Activated CD4-positive, alpha-beta T cell treated with anti-CD3 and anti-CD28 coated beads, Interleukin-2, amount 10 ng/mL, durations not matched to agents 24 days and 14 days (primary cell): Measurements from ENCODE around the gene SEC61A1. TPM values are rescaled to one million over a fixed set of nuclear protein-coding genes. Genes with fewer than 3 reads are reported as not detected.

ENCODE experiments used
- DNase-seq: peaks from one replicate; pipeline ENCODE4 v3.0.0; 2022
- H3K27ac Mint-ChIP-seq: one replicate; pipeline ENCODE4 v1.8.0; 2022; ENCODE audit warnings: mild to moderate bottlenecking, mixed read lengths
- H3K27me3 Mint-ChIP-seq: one replicate; pipeline ENCODE4 v1.8.0; 2022; ENCODE audit warnings: mixed read lengths
- H3K36me3 Mint-ChIP-seq: one replicate; pipeline ENCODE4 v1.8.0; 2022; ENCODE audit warnings: low read depth, mild to moderate bottlenecking, mixed read lengths
- H3K4me1 Mint-ChIP-seq: one replicate; pipeline ENCODE4 v1.8.0; 2021; ENCODE audit warnings: mixed read lengths
- H3K4me3 Mint-ChIP-seq: one replicate; pipeline ENCODE4 v1.8.0; 2022; ENCODE audit warnings: mild to moderate bottlenecking, moderate library complexity, mixed read lengths
- H3K9me3 Mint-ChIP-seq: one replicate; pipeline ENCODE4 v1.8.0; 2021; ENCODE audit warnings: mixed read lengths
- intact Hi-C: fragments of 100-400 bp; cut with micrococcal nuclease; formaldehyde crosslinking; loops from one replicate; pipeline ENCODE4 v1.15.1; 2023
- total RNA-seq: library from RNA; stranded (reverse); gene quantifications from 2 replicates; pipeline ENCODE4 v1.2.3, GENCODE V29; 2022

SEC61A1 gene
- total RNA-seq, 1 donor from 2014 or later = 194 TPM

DNA sequence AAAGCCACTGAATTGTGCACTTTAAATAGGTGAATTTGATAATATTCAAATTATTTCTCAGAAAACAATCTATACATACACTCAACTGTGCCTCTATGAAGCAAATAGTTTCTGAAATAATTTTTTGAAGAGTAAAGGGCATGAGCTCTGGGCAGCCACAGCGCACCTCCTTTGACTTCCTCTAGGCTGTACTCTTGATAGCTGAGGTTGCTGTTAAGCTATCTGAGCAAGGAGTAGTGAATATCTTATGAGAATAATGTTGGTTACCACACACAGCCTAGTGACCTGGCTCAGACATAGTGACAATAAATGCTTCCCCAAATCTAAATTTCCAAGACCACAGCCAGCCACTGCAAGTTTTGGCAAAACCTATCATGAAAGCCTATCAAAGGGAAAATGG lies 11.6 kb upstream of the SEC61A1 start:
- H3K4me3 Mint-ChIP-seq = no peak overlapping the region
- H3K9me3 Mint-ChIP-seq = no peaks in the 10 kb centered on the region
- peaks cover 32% of the 10 kb centered on the region for H3K27me3 Mint-ChIP-seq
- no peaks in the 10 kb centered on the region for H3K36me3 Mint-ChIP-seq
- intact Hi-C loops = no loop called here
- no peak overlapping the region for H3K27ac Mint-ChIP-seq
- H3K4me1 Mint-ChIP-seq = no peaks in the 10 kb centered on the region
- no peak for DNase-seq

DNA sequence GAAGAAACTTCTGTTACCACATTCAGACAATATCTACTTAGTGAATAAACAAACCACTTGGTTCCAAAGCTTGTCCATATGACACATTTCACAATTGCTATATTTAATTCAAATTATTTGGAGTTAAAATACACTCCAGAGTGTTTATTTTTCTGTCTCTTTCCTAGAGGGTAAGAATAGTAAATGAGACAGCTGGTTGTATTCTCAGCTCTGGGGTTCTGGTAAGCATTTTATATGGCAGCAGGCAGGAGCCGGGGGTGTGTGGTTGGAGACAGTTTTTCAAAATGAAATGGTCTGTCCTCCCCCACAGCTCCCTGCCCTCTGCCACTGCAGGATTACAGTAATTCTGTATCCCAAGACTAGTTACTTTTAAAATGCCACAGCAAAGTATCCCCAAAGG lies 10.9 kb upstream of the SEC61A1 start:
- Mint-ChIP-seq H3K9me3 (no peaks in the 10 kb centered on the region), H3K36me3 (no peaks in the 10 kb centered on the region), H3K4me1 (no peaks in the 10 kb centered on the region), H3K27ac (no peak overlapping the region), H3K4me3 (no peak overlapping the region), H3K27me3 (peaks cover 35% of the 10 kb centered on the region)
- intact Hi-C loops = no loop called here
- no peak for DNase-seq

DNA sequence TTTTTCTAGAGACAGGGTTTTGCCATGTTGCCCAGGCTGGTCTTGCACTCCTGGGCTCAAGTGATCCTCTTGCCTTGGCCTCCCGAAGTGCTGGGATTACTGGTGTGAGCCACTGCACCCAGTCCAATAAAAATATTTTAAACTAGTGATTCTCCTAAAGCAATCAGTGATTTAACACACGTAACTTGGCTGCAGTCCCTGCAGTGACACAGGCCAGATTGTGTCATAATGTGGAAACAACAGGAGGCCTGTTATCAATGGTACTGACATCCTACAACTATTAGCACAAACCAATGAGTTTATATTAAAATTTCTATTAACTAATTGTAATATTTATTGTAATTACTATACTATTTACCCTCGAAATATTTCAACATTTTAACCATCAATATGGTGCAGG lies 1.6 kb upstream of the SEC61A1 start:
- Mint-ChIP-seq H3K4me1 (peaks cover 29% of the 10 kb centered on the region), H3K27me3 (peaks cover 19% of the 10 kb centered on the region), H3K4me3 (no peak overlapping the region), H3K36me3 (peaks cover 30% of the 10 kb centered on the region), H3K9me3 (no peaks in the 10 kb centered on the region), H3K27ac (no peak overlapping the region)
- intact Hi-C loops = loop anchor here (5.0 to 10.0 kb wide), 2 partner anchors 1068 to 1576 kb away; partner anchors contain the start of genes PLXNA1 and ZXDC
- no peak for DNase-seq

DNA sequence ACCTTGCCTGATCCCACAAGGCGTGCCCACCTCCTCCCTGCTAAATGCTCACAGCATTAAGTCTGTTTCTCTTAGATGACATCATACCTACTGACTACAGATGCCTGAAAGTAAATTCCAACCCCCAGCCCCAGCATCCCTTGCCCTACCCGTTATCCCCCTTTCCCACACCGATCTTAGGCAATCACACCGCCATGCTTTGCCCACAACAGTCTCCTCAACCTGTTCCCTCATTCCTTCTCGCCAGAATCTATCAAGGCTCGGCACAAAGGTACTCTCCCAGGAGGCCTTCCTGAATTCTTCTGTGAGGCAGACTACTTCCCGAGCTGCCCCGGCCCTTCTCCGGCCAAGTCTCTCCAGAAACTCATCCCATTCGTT lies 789 bp upstream of the SEC61A1 start:
- H3K36me3 Mint-ChIP-seq = peaks cover 32% of the 10 kb centered on the region
- DNase-seq = no peak
- intact Hi-C loops = loop anchor here (5.0 to 10.0 kb wide), 2 partner anchors 1069 to 1577 kb away; partner anchors contain the start of genes PLXNA1 and ZXDC
- peaks cover 33% of the 10 kb centered on the region for H3K4me1 Mint-ChIP-seq
- no peaks in the 10 kb centered on the region for H3K9me3 Mint-ChIP-seq
- H3K4me3 Mint-ChIP-seq = peak overlapping the region; percentile 95
- H3K27me3 Mint-ChIP-seq = peaks cover 13% of the 10 kb centered on the region
- peak overlapping the region; percentile 81 for H3K27ac Mint-ChIP-seq

DNA sequence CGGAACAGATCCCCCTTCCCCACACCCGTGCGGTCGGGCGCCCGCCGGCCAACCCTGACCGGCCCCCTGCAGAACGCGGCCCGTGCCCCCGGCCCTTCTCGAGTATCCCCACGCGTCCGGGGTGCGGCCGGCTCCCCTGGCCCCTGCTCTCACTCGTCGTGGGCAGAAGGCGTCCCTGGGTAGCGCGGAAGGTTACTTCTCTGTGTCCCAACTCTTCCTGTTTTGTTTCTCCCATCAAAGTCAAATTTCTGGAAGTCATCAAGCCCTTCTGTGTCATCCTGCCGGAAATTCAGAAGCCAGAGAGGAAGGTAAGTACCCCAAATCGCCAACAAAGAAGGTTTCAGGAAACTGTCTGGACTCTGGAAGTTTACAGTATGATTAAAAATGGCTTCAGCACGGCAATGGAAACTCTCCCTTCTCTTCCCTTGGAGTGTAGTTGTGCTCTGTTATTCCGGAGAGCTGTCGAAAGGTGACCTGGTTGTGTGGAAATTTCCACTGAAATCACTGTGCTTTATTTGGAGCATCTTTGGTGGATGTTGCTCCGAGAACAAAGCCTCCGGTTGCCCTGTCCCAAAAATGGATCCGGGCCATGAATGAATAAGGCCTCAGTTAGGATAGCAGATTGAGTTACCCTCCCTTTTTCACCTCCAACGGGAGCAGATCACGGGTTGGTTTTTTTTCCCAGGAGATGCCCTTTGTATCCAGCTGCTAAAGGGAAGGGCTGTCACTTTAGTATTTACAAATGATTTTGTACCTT lies 536 bp downstream of the SEC61A1 start:
- peaks cover 33% of the 10 kb centered on the region for H3K4me1 Mint-ChIP-seq
- peaks cover 41% of the 10 kb centered on the region for H3K36me3 Mint-ChIP-seq
- DNase-seq = no peak
- intact Hi-C loops = loop anchor here (1.0 to 10.0 kb wide), 8 partner anchors 23 to 1578 kb away; partner anchors contain the start of genes ABTB1, EEFSEC, MCM2 and PLXNA1
- H3K27me3 Mint-ChIP-seq = peaks cover 8% of the 10 kb centered on the region
- H3K4me3 Mint-ChIP-seq = peak overlapping the region; percentile 95
- no peaks in the 10 kb centered on the region for H3K9me3 Mint-ChIP-seq
- H3K27ac Mint-ChIP-seq = peak overlapping the region; percentile 96

DNA sequence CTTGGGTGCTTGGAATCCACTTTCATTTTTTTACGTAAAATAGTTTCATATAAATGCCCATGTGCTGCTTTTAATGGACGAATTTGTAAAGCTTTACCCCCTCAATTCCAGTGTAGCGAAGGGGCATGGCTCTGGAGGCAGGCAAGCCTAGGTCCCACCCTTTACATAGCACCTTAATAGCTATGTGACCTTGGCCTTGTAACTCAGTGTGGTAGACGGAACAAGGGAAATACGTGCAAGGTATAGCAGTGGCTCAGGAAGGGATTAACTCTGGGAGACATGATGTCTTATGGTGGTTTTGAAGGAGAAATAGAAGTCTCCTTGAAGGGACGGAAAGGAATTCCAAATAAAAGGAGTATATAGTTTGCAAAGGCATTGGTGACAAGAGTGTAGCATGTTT lies 1.4 kb downstream of the SEC61A1 start:
- Mint-ChIP-seq H3K27ac (peak overlapping the region; percentile 42), H3K4me1 (peaks cover 33% of the 10 kb centered on the region), H3K9me3 (no peaks in the 10 kb centered on the region), H3K36me3 (peaks cover 46% of the 10 kb centered on the region), H3K4me3 (peak overlapping the region; percentile 95), H3K27me3 (peaks cover 3% of the 10 kb centered on the region)
- intact Hi-C loops = loop anchor here (2.0 to 10.0 kb wide), 6 partner anchors 69 to 1579 kb away; partner anchors contain the start of genes ABTB1, MCM2, PLXNA1 and RUVBL1
- no peak for DNase-seq

DNA sequence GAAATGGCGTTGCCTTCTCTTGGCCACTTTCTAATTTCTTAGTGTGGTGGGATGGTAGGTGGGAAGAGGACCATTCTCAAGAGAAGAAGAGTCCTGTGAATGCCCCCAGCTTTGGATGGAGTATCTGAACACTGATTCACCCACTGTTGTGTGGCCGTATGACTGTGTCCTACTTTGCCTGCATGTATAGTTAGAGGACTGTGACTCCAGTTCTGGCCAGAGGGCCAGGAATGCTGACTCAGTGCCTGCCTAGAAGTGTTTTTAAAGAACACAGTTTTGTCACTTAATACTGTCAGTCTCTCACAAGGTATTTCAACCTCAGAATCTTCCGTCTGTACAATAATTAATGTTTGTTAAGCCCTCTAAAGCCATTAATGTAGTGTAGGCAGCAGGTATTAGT lies 2.1 kb downstream of the SEC61A1 start:
- Mint-ChIP-seq H3K27ac (peak overlapping the region; percentile 42), H3K9me3 (no peaks in the 10 kb centered on the region), H3K27me3 (no peaks in the 10 kb centered on the region), H3K4me3 (peak overlapping the region; percentile 95), H3K36me3 (peaks cover 51% of the 10 kb centered on the region), H3K4me1 (peaks cover 33% of the 10 kb centered on the region)
- no peak for DNase-seq
- intact Hi-C loops = loop anchor here (5.0 to 10.0 kb wide), 2 partner anchors 1072 to 1580 kb away; partner anchors contain the start of genes PLXNA1 and ZXDC

DNA sequence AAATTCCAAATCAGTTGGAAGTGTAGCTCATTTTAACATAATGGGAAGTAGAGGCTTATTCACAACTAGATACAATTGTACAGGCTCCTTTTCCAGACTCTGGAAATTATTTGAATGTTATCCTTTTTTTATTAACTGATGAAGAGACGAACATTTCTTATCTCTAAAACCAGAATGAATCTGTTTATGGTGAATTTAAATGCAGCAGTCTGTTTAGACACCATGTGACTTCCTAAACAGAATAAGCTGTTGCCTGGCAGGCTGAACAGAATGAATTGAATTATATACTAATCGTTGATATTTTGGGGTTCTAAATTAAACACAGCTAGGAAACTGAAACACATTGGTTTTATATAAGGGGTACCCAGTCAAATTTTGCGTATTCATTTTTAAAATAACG lies 4.0 kb downstream of the SEC61A1 start:
- no peak for DNase-seq
- intact Hi-C loops = loop anchor here (10.0 kb wide), 1 partner anchor 1581 kb away; the partner anchor contains the start of gene ZXDC
- no peaks in the 10 kb centered on the region for H3K27me3 Mint-ChIP-seq
- H3K4me1 Mint-ChIP-seq = peaks cover 30% of the 10 kb centered on the region
- H3K9me3 Mint-ChIP-seq = no peaks in the 10 kb centered on the region
- H3K36me3 Mint-ChIP-seq = peaks cover 68% of the 10 kb centered on the region
- H3K27ac Mint-ChIP-seq = no peak overlapping the region
- no peak overlapping the region for H3K4me3 Mint-ChIP-seq

DNA sequence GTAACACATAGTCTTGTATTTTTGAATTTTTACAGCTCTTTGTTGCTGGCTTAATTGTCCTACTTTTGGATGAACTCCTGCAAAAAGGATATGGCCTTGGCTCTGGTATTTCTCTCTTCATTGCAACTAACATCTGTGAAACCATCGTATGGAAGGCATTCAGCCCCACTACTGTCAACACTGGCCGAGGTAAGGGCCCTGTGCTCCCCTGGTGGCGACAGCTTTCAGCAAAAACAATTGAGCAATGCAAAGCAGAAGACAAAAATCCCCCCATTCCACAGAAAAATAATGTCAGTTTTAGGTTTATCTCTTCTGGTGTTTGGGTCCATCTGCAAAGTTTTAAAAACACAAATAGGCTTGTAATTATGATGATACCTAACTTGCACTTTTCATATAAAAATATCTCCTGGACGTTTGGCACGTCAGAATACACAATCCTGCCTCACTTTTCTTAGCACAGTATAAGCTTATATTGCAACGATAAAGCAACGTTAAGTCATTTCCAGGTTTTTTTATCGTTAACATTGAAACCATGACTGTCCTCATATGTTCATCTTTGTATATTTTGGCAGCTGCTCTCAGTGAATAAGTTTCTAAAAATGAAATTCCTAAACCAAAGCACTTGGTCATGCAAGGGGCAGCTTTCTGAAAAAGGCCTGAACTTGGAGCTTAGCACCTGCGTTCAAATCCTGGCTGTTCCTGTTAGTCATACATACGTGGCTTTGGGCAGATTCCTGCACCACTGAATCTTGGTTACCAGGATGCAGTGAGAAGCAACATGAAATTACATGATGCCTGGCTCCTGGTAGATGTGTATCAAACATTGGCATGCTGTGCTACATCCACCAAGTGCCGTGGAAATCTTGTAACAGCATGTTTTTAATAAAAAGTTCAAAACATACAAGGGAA lies 8.5 kb downstream of the SEC61A1 start:
- no peaks in the 10 kb centered on the region for H3K9me3 Mint-ChIP-seq
- H3K27me3 Mint-ChIP-seq = no peaks in the 10 kb centered on the region
- intact Hi-C loops = no loop called here
- DNase-seq = no peak
- H3K27ac Mint-ChIP-seq = no peak overlapping the region
- H3K36me3 Mint-ChIP-seq = peaks cover 79% of the 10 kb centered on the region
- no peak overlapping the region for H3K4me3 Mint-ChIP-seq
- peaks cover 2% of the 10 kb centered on the region for H3K4me1 Mint-ChIP-seq

DNA sequence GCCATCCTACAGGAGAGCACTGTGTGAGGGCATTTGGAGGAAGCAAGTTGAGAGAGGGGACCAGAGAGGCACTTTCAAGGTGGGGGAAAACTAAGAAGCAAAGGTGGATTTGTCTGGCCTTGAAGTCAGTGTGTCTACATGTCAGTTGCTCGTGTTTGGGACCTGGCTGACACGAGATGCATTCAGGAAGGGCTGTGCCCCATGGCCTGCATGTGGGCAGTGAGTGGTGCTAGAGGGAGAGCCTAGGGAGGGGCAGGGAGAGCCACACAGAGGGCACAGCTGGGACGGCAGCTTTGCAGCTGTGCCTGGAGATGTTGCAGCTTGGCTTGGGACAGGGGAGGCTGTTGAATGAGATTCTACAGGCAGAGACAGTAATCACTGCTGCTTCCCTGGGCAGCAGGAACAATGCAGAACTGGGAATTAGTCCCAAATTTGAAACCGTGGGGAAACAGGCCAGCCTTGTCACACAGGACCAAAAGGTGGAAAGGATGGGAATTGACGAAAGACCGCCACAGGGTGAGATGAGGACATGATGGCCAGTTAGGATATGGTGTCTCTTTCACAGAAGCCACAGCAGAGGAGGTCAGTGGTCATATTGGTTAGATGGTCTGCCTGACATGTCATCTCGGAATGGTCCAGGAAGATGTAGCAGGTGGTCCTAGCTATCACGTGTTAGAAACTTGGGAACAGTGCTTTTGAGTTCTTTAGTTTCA lies 10.0 kb downstream of the SEC61A1 start:
- Mint-ChIP-seq H3K9me3 (no peaks in the 10 kb centered on the region), H3K27ac (peak overlapping the region; percentile 34), H3K4me1 (no peaks in the 10 kb centered on the region), H3K27me3 (no peaks in the 10 kb centered on the region), H3K4me3 (no peak overlapping the region), H3K36me3 (peaks cover 83% of the 10 kb centered on the region)
- no peak for DNase-seq
- intact Hi-C loops = no loop called here

DNA sequence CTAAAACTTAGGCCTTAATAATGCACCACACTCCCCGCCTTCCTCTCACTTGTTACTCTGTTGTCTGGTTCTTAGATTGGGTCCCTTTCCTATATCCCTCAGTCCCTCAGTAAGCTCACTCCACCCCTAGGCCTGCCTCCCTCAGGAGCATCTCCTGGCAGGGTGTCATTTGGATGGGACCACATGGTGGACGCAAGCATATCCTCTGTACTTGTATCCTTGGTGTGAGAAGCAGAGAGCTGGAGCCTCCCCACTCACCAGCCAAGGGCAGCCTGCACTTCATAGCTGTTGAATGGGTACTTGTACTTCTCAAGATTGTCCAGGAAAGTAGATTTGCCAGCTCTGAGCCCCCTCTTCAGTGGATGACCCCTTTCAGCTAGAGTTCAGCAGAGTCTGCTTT lies 11.6 kb downstream of the SEC61A1 start:
- peaks cover 4% of the 10 kb centered on the region for H3K4me1 Mint-ChIP-seq
- no peaks in the 10 kb centered on the region for H3K9me3 Mint-ChIP-seq
- DNase-seq = no peak
- intact Hi-C loops = no loop called here
- H3K36me3 Mint-ChIP-seq = peaks cover 89% of the 10 kb centered on the region
- H3K27ac Mint-ChIP-seq = no peak overlapping the region
- H3K4me3 Mint-ChIP-seq = no peak overlapping the region
- no peaks in the 10 kb centered on the region for H3K27me3 Mint-ChIP-seq

DNA sequence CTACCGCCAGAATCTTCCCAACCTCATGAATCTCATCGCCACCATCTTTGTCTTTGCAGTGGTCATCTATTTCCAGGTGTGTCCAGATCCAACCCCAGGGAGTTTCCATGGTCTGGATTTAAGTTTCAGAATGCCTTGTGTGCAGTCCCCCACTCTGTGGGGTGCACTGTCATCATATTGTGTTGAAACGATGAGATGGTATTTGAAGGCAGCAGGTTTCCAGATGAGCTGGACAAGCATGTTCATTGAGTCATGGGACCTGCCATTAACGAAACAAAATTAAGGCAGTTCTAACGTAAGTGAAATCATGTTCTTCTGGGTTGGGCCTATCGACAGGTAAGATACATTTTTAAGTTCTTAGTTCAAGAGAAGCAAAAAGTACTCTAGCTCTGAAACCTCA lies 12.7 kb downstream of the SEC61A1 start:
- peaks cover 4% of the 10 kb centered on the region for H3K4me1 Mint-ChIP-seq
- DNase-seq = no peak
- H3K4me3 Mint-ChIP-seq = no peak overlapping the region
- no peaks in the 10 kb centered on the region for H3K27me3 Mint-ChIP-seq
- no peak overlapping the region for H3K27ac Mint-ChIP-seq
- no peaks in the 10 kb centered on the region for H3K9me3 Mint-ChIP-seq
- peaks cover 89% of the 10 kb centered on the region for H3K36me3 Mint-ChIP-seq
- intact Hi-C loops = no loop called here

DNA sequence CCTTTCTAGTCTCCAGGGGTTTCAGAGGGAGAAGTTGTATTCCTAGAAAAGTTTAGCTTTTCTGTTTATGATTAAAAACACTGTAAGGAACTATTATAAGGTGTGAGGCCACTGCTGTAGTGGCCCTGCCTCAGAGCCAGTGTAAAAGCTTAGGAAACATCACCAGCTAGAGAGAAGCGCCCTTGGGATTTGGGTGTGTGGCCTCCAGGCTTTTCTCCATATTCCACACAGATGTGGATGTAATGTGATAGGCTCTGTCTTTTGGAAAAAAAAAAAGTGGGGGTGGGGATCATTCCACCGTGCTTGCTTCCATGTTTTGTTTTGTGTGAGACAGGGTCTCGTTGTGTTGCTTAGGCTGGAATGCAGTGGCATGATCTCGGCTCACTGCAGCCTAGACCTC lies 13.9 kb downstream of the SEC61A1 start:
- DNase-seq = no peak
- H3K9me3 Mint-ChIP-seq = no peaks in the 10 kb centered on the region
- intact Hi-C loops = no loop called here
- peaks cover 87% of the 10 kb centered on the region for H3K36me3 Mint-ChIP-seq
- H3K27me3 Mint-ChIP-seq = no peaks in the 10 kb centered on the region
- no peak overlapping the region for H3K4me3 Mint-ChIP-seq
- no peak overlapping the region for H3K27ac Mint-ChIP-seq
- peaks cover 4% of the 10 kb centered on the region for H3K4me1 Mint-ChIP-seq
